CD14-positive monocyte (primary cell): Measurements from ENCODE around the gene ST8SIA1. TPM values are rescaled to one million over a fixed set of nuclear protein-coding genes. Genes with fewer than 3 reads are reported as not detected.

Experiments
- DNase-seq, 3 donors: peaks; one replicate each; pipeline ENCODE4 v3.0.0-alpha.2; 2011 to 2022
- H2AFZ ChIP-seq: 2 replicates; pipeline ENCODE4 v1.6.0; 2012; ENCODE audit warnings: mild to moderate bottlenecking, low read depth, low read length, inconsistent platforms; ENCODE audit not compliant: insufficient read depth, poor library complexity, severe bottlenecking
- H3K27ac ChIP-seq, 2 donors: 1 replicate in 1 of 2; 2 replicates in 1 of 2; pipeline ENCODE4 v1.5.1; 2012 to 2013; ENCODE audit warnings: low read length in 2 of 2, control low read depth in 1 of 2, inconsistent platforms in 1 of 2, low read depth in 1 of 2, mild to moderate bottlenecking in 1 of 2
- H3K27me3 ChIP-seq, 2 donors: one replicate each; pipeline versions ENCODE4 v1.6.0 to v1.6.1; 2011 to 2013; ENCODE audit warnings: low read length in 2 of 2; ENCODE audit not compliant: control insufficient read depth in 2 of 2, insufficient read depth in 2 of 2
- H3K36me3 ChIP-seq, 2 donors: replicated peaks in 1 of 2; 1 replicate in 1 of 2; 2 replicates in 1 of 2; pipeline versions ENCODE4 v1.5.1 to v1.6.1; 2012 to 2013; ENCODE audit warnings: low read length in 2 of 2, control low read depth in 1 of 2, inconsistent platforms in 1 of 2, mild to moderate bottlenecking in 1 of 2; ENCODE audit not compliant: insufficient read depth in 2 of 2, control insufficient read depth in 1 of 2
- H3K4me1 ChIP-seq, 2 donors: 1 replicate in 1 of 2; 2 replicates in 1 of 2; pipeline versions ENCODE4 v1.5.1 to v1.6.1; 2012 to 2013; ENCODE audit warnings: low read length in 2 of 2, control low read depth in 1 of 2, inconsistent platforms in 1 of 2, mild to moderate bottlenecking in 1 of 2, moderate library complexity in 1 of 2; ENCODE audit not compliant: insufficient read depth in 2 of 2, control insufficient read depth in 1 of 2
- H3K4me2 ChIP-seq: replicated peaks from 2 replicates; pipeline ENCODE3; 2012; ENCODE audit warnings: low read length, moderate library complexity, mild to moderate bottlenecking; ENCODE audit not compliant: poor library complexity, severe bottlenecking; ENCODE audit errors: extremely low read depth
- H3K4me3 ChIP-seq, 3 experiments: fragments of 200-600 bp in 1 of 3; sonication (generic) in 1 of 3; replicated peaks in 1 of 3; 1 replicate in 2 of 3; 2 replicates in 1 of 3; pipeline ENCODE4 v1.5.1; 2011 to 2013; ENCODE audit warnings: low read length in 3 of 3, mild to moderate bottlenecking in 3 of 3, control low read depth in 2 of 3, low read depth in 2 of 3, inconsistent platforms in 1 of 3, moderate library complexity in 1 of 3
- H3K79me2 ChIP-seq: 2 replicates; pipeline ENCODE4 v1.6.0; 2012; ENCODE audit warnings: mild to moderate bottlenecking, control low read depth, inconsistent platforms, low read length, moderate library complexity; ENCODE audit not compliant: insufficient read depth
- H3K9ac ChIP-seq: 2 replicates; pipeline ENCODE4 v1.6.0; 2017; ENCODE audit warnings: low read length, mild to moderate bottlenecking; ENCODE audit not compliant: insufficient read depth, poor library complexity, severe bottlenecking
- H3K9me3 ChIP-seq, 2 donors: replicated peaks in 1 of 2; 1 replicate in 1 of 2; 2 replicates in 1 of 2; pipeline versions ENCODE4 v1.5.1 to v1.6.1; 2012 to 2013; ENCODE audit warnings: low read length in 2 of 2, control low read depth in 1 of 2; ENCODE audit not compliant: control insufficient read depth in 1 of 2, insufficient read depth in 1 of 2
- H4K20me1 ChIP-seq: 2 replicates; pipeline ENCODE4 v1.6.0; 2012; ENCODE audit warnings: mild to moderate bottlenecking, low read length, control low read depth, moderate library complexity; ENCODE audit not compliant: insufficient read depth
- H3K27ac Mint-ChIP-seq, 7 donors: one replicate each; pipeline ENCODE4 v1.8.0; 2020; ENCODE audit warnings: mild to moderate bottlenecking in 7 of 7, mixed read lengths in 7 of 7, moderate library complexity in 6 of 7, inconsistent platforms in 2 of 7
- H3K27me3 Mint-ChIP-seq, 3 donors: one replicate each; pipeline ENCODE4 v1.8.0; 2021 to 2022; ENCODE audit warnings: low read depth in 3 of 3, mild to moderate bottlenecking in 3 of 3, mixed read lengths in 3 of 3, moderate library complexity in 3 of 3, inconsistent platforms in 1 of 3
- H3K36me3 Mint-ChIP-seq, 2 donors: one replicate each; pipeline ENCODE4 v1.8.0; 2020; ENCODE audit warnings: mixed read lengths in 2 of 2, inconsistent platforms in 1 of 2, mild to moderate bottlenecking in 1 of 2
- H3K4me1 Mint-ChIP-seq: one replicate; pipeline ENCODE4 v1.8.0; 2020; ENCODE audit warnings: mild to moderate bottlenecking, mixed read lengths
- H3K4me3 Mint-ChIP-seq, 2 donors: one replicate each; pipeline ENCODE4 v1.8.0; 2020; ENCODE audit warnings: mild to moderate bottlenecking in 2 of 2, mixed read lengths in 2 of 2, moderate library complexity in 1 of 2
- H3K9me3 Mint-ChIP-seq, 7 donors: one replicate each; pipeline ENCODE4 v1.8.0; 2020 to 2022; ENCODE audit warnings: mixed read lengths in 7 of 7, mild to moderate bottlenecking in 6 of 7, moderate library complexity in 6 of 7, inconsistent platforms in 2 of 7
- CTCF ChIP-seq: fragments of 200-600 bp; IDR thresholded peaks from one replicate; pipeline ENCODE4 v1.8.0; 2022; ENCODE audit warnings: antibody characterized with exemption, mild to moderate bottlenecking
- WGBS: methylation state at CpG from one replicate; pipeline ENCODE4 v1.1.5; 2013; ENCODE audit warnings: missing lambda C conversion rate; ENCODE audit not compliant: insufficient coverage; 5-methylcytosine and 5-hydroxymethylcytosine counted together
- intact Hi-C, 2 donors: fragments of 100-400 bp; cut with micrococcal nuclease; formaldehyde crosslinking; loops; one replicate each; pipeline versions ENCODE4 v1.15.0 to v1.15.1; 2023
- polyA plus RNA-seq, 3 donors: library from polyadenylated mRNA; depleted of rRNA in 1 of 3; unstranded in 2 of 3; stranded (reverse) in 1 of 3; fragments of 300-500 nt in 2 of 3; fragments of >200 nt in 1 of 3; fragmentation: Illumina TruSeq in 2 of 3; gene quantifications; 1 replicate in 2 of 3; 2 replicates in 1 of 3; pipeline ENCODE4 v1.2.3, GENCODE V29; 2012 to 2021

The ST8SIA1 gene
- polyA plus RNA-seq, 3 donors: not detected

- H3K4me2 ChIP-seq: no peak overlapping the region
- H4K20me1 ChIP-seq: no peaks in the 10 kb centered on the region
- H2AFZ ChIP-seq: no peak overlapping the region
- H3K27ac ChIP-seq: no peak overlapping the region
- peaks cover 0 to 3% (median 0%) of the 10 kb centered on the region in 7 donors for H3K9me3 Mint-ChIP-seq
- no peak overlapping the region for H3K9ac ChIP-seq
- H3K27me3 ChIP-seq: peaks cover 0 to 2% of the 10 kb centered on the region in 2 donors
- TF ChIP-seq CTCF: no peak
- no peaks in the 10 kb centered on the region for H3K9me3 ChIP-seq
- DNase-seq: no peak
- H3K27me3 Mint-ChIP-seq: peaks cover 17 to 20% (median 17%) of the 10 kb centered on the region in 3 donors
- H3K79me2 ChIP-seq: no peaks in the 10 kb centered on the region
- no peaks in the 10 kb centered on the region for H3K4me1 Mint-ChIP-seq
- H3K4me3 ChIP-seq: no peak overlapping the region
- H3K4me3 Mint-ChIP-seq: no peak overlapping the region
- H3K36me3 ChIP-seq: no peaks in the 10 kb centered on the region
- no peak overlapping the region for H3K27ac Mint-ChIP-seq
- no peaks in the 10 kb centered on the region for H3K4me1 ChIP-seq
- intact Hi-C loops: no loop called here
- no CpG with 5 or more reads among the region's 2 CpGs for WGBS
- no peaks in the 10 kb centered on the region for H3K36me3 Mint-ChIP-seq
These were observed 104.2 kb downstream of the ST8SIA1 start for GRCh38 chr12:22230280-22230794.

GRCh38 chr12:22229652-22230279 lies 104.7 kb downstream of the ST8SIA1 start:
- peaks cover 17 to 20% (median 17%) of the 10 kb centered on the region in 3 donors for H3K27me3 Mint-ChIP-seq
- Histone ChIP-seq H3K4me1 (no peaks in the 10 kb centered on the region), H3K9me3 (no peaks in the 10 kb centered on the region), H3K4me3 (no peak overlapping the region), H3K27me3 (peaks cover 0 to 2% of the 10 kb centered on the region in 2 donors), H3K79me2 (no peaks in the 10 kb centered on the region), H3K9ac (no peak overlapping the region), H4K20me1 (no peaks in the 10 kb centered on the region), H3K4me2 (no peak overlapping the region), H3K27ac (no peak overlapping the region), H2AFZ (no peak overlapping the region), H3K36me3 (no peaks in the 10 kb centered on the region)
- H3K27ac Mint-ChIP-seq: no peak overlapping the region
- no peak overlapping the region for H3K4me3 Mint-ChIP-seq
- intact Hi-C loops: no loop called here
- peaks cover 0 to 3% (median 0%) of the 10 kb centered on the region in 7 donors for H3K9me3 Mint-ChIP-seq
- no peaks in the 10 kb centered on the region for H3K36me3 Mint-ChIP-seq
- WGBS: no CpG with 5 or more reads among the region's 2 CpGs
- no peaks in the 10 kb centered on the region for H3K4me1 Mint-ChIP-seq
- DNase-seq: no peak
- no peak for TF ChIP-seq CTCF
